ENCODE data around the gene ZSCAN4.

DNA sequence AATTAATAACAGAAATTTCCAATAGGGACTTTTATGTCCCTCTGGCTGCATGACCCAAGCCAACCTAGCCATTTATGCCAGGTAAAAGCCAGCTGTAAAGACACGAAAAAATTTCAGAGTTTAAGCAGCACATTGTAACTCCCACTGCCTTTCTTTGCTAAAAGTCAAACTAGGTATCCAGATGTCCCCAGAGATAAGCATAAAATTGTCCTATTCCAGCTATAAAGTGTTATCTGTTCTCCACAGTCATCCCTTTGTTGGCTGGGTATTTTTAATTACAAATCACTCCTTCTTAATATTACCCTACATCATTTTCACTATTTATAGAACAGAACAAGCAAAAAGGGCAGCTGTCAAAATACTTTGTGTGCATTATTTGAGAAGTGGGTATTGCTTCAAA, 43.5 kb downstream of the ZSCAN4 start:
- TF ChIP-seq, protein P1, sequence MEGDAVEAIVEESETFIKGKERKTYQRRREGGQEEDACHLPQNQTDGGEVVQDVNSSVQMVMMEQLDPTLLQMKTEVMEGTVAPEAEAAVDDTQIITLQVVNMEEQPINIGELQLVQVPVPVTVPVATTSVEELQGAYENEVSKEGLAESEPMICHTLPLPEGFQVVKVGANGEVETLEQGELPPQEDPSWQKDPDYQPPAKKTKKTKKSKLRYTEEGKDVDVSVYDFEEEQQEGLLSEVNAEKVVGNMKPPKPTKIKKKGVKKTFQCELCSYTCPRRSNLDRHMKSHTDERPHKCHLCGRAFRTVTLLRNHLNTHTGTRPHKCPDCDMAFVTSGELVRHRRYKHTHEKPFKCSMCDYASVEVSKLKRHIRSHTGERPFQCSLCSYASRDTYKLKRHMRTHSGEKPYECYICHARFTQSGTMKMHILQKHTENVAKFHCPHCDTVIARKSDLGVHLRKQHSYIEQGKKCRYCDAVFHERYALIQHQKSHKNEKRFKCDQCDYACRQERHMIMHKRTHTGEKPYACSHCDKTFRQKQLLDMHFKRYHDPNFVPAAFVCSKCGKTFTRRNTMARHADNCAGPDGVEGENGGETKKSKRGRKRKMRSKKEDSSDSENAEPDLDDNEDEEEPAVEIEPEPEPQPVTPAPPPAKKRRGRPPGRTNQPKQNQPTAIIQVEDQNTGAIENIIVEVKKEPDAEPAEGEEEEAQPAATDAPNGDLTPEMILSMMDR (IDR thresholded peaks at IDR 0.05; ENCODE audit: poor library complexity) = no peak
- TF ChIP-seq EZH2 (IDR thresholded peaks at IDR 0.05; ENCODE audit: borderline replicate concordance) = no peak
